Neural cell (in vitro differentiated cells): ENCODE data around the gene NGLY1. TPM values are rescaled to one million over a fixed set of nuclear protein-coding genes. Genes with fewer than 3 reads are reported as not detected.

ENCODE experiments used
- H2AFZ ChIP-seq: fragments of 200-600, 300-800 bp; sonication (generic), shearing (Covaris generic); 2 replicates; pipeline ENCODE4 v1.6.0; 2014; ENCODE audit warnings: low read depth, mild to moderate bottlenecking, antibody characterized with exemption, low read length, moderate library complexity
- H3F3A ChIP-seq: fragments of 200-600 bp; shearing (Covaris generic); 2 replicates; pipeline ENCODE4 v1.6.1; 2016; ENCODE audit warnings: mild to moderate bottlenecking, moderate library complexity, mixed read lengths, antibody characterized with exemption, low read length; ENCODE audit not compliant: insufficient read depth, poor library complexity, severe bottlenecking
- H3K27ac ChIP-seq: fragments of 200-600, 300-800 bp; sonication (generic), shearing (Covaris generic); 2 replicates; pipeline ENCODE4 v1.5.1; 2014; ENCODE audit warnings: mild to moderate bottlenecking, low read length, moderate library complexity
- H3K27me3 ChIP-seq: fragments of 300-800, 200-600 bp; sonication (generic), shearing (Covaris generic); 2 replicates; pipeline ENCODE4 v1.6.0; 2014; ENCODE audit warnings: mild to moderate bottlenecking, low read depth, low read length, moderate library complexity; ENCODE audit not compliant: insufficient read depth
- H3K36me3 ChIP-seq: fragments of 300-800, 200-600 bp; sonication (generic), shearing (Covaris generic); 2 replicates; pipeline ENCODE4 v1.5.1; 2014; ENCODE audit warnings: mild to moderate bottlenecking, antibody characterized with exemption, low read length, moderate library complexity; ENCODE audit not compliant: insufficient read depth
- H3K4me2 ChIP-seq: fragments of 300-800, 200-600 bp; sonication (generic), shearing (Covaris generic); 2 replicates; pipeline ENCODE4 v1.6.0; 2014; ENCODE audit warnings: mild to moderate bottlenecking, low read length
- H3K4me3 ChIP-seq: fragments of 300-800, 200-600 bp; sonication (generic), shearing (Covaris generic); 2 replicates; pipeline ENCODE4 v1.5.1; 2014; ENCODE audit warnings: mild to moderate bottlenecking, low read length, moderate library complexity
- H3K79me2 ChIP-seq: fragments of 200-600 bp; shearing (Covaris generic); replicated peaks from 2 replicates; pipeline ENCODE4 v1.6.0; 2014; ENCODE audit warnings: mild to moderate bottlenecking, low read length, moderate library complexity; ENCODE audit not compliant: insufficient read depth
- H3K9ac ChIP-seq: fragments of 300-800, 200-600 bp; sonication (generic), shearing (Covaris generic); 2 replicates; pipeline ENCODE4 v1.6.1; 2016; ENCODE audit warnings: mild to moderate bottlenecking, low read length, mixed read lengths
- H3K9me2 ChIP-seq: fragments of 200-600 bp; shearing (Covaris generic); 2 replicates; pipeline ENCODE4 v1.6.1; 2016; ENCODE audit warnings: mild to moderate bottlenecking, low read length, mixed read lengths; ENCODE audit not compliant: insufficient read depth
- H3K9me3 ChIP-seq: fragments of 200-600, 300-800 bp; sonication (generic), shearing (Covaris generic); 2 replicates; pipeline ENCODE4 v1.6.1; 2016; ENCODE audit warnings: mild to moderate bottlenecking, mixed run types, low read length, moderate library complexity, mixed read lengths
- H4K20me1 ChIP-seq: fragments of 200-600 bp; shearing (Covaris generic); 2 replicates; pipeline ENCODE4 v1.6.1; 2016; ENCODE audit warnings: mild to moderate bottlenecking, mixed run types; ENCODE audit not compliant: insufficient read depth
- CTCF ChIP-seq: fragments of 450-650 bp; IDR thresholded peaks from 2 replicates; pipeline ENCODE4 v1.5.1; 2014; ENCODE audit warnings: antibody characterized with exemption, mild to moderate bottlenecking, moderate library complexity; ENCODE audit not compliant: poor library complexity, severe bottlenecking
- EP300 ChIP-seq: fragments of 450-650 bp; conservative IDR thresholded peaks from 2 replicates; pipeline ENCODE4 v1.6.1; 2014; ENCODE audit warnings: antibody characterized with exemption, mild to moderate bottlenecking, moderate library complexity; ENCODE audit not compliant: poor library complexity, severe bottlenecking
- EZH2 ChIP-seq: fragments of 200-600, 300-800 bp; shearing (Covaris generic), sonication (generic); IDR thresholded peaks from 2 replicates; pipeline ENCODE4 v1.6.1; 2014; ENCODE audit warnings: antibody characterized with exemption, low read length, borderline replicate concordance, mild to moderate bottlenecking; ENCODE audit not compliant: insufficient read depth, poor library complexity, severe bottlenecking
- MXI1 ChIP-seq: fragments of 450-650 bp; conservative IDR thresholded peaks from 2 replicates; pipeline ENCODE4 v1.6.1; 2014; ENCODE audit warnings: antibody characterized with exemption, mild to moderate bottlenecking; ENCODE audit not compliant: poor library complexity, severe bottlenecking
- POLR2AphosphoS5 ChIP-seq: IDR thresholded peaks from 2 replicates; pipeline ENCODE4 v1.6.1; 2012
- RAD21 ChIP-seq: fragments of 450-650 bp; conservative IDR thresholded peaks from 2 replicates; pipeline ENCODE4 v1.6.1; 2014; ENCODE audit warnings: antibody characterized with exemption, mild to moderate bottlenecking, moderate library complexity
- SMC3 ChIP-seq: fragments of 450-650 bp; conservative IDR thresholded peaks from 2 replicates; pipeline ENCODE4 v1.6.1; 2014; ENCODE audit warnings: antibody characterized with exemption, mild to moderate bottlenecking, moderate library complexity; ENCODE audit not compliant: poor library complexity
- TAF1 ChIP-seq: IDR thresholded peaks from 2 replicates; pipeline ENCODE4 v1.6.1; 2012; ENCODE audit warnings: low read depth
- polyA plus RNA-seq: library from polyadenylated mRNA; depleted of rRNA; stranded (reverse); fragments of >200 nt; gene quantifications from 2 replicates; pipeline ENCODE4 v1.2.3, GENCODE V29; 2014
- TF ChIP-seq, protein P1 (sequence below): IDR thresholded peaks from 2 replicates; pipeline ENCODE4 v1.6.1; 2012; ENCODE audit warnings: borderline replicate concordance

NGLY1 gene
- polyA plus RNA-seq, 1 donor from 2014 or later = 22.0 TPM

- no peak overlapping the region for H3K27ac ChIP-seq
- no peak overlapping the region for H3K4me2 ChIP-seq
- H2AFZ ChIP-seq = no peak overlapping the region
- H3K9me2 ChIP-seq = no peaks in the 10 kb centered on the region
- H3K27me3 ChIP-seq = no peaks in the 10 kb centered on the region
- no peaks in the 10 kb centered on the region for H3K9me3 ChIP-seq
- H3K9ac ChIP-seq = no peak overlapping the region
- no peaks in the 10 kb centered on the region for H3K36me3 ChIP-seq
- H4K20me1 ChIP-seq = no peaks in the 10 kb centered on the region
- TF ChIP-seq POLR2AphosphoS5 = no peak
- no peak for TF ChIP-seq TAF1
- no peak for TF ChIP-seq CTCF
- no peak for TF ChIP-seq RAD21
- no peak for TF ChIP-seq SMC3
- TF ChIP-seq EZH2 = no peak
- no peak for TF ChIP-seq EP300
- no peaks in the 10 kb centered on the region for H3F3A ChIP-seq
- no peaks in the 10 kb centered on the region for H3K79me2 ChIP-seq
- no peak overlapping the region for H3K4me3 ChIP-seq
These were observed 95.5 kb downstream of the NGLY1 start for GRCh38 chr3:25687742-25688141.

- Histone ChIP-seq H3K9ac (no peak overlapping the region), H3F3A (no peaks in the 10 kb centered on the region), H3K36me3 (no peaks in the 10 kb centered on the region), H3K4me3 (no peak overlapping the region), H4K20me1 (no peaks in the 10 kb centered on the region), H3K27ac (no peak overlapping the region), H3K9me3 (no peaks in the 10 kb centered on the region), H2AFZ (no peak overlapping the region), H3K79me2 (no peaks in the 10 kb centered on the region), H3K9me2 (no peaks in the 10 kb centered on the region), H3K4me2 (no peak overlapping the region), H3K27me3 (no peaks in the 10 kb centered on the region)
- TF ChIP-seq, protein P1, sequence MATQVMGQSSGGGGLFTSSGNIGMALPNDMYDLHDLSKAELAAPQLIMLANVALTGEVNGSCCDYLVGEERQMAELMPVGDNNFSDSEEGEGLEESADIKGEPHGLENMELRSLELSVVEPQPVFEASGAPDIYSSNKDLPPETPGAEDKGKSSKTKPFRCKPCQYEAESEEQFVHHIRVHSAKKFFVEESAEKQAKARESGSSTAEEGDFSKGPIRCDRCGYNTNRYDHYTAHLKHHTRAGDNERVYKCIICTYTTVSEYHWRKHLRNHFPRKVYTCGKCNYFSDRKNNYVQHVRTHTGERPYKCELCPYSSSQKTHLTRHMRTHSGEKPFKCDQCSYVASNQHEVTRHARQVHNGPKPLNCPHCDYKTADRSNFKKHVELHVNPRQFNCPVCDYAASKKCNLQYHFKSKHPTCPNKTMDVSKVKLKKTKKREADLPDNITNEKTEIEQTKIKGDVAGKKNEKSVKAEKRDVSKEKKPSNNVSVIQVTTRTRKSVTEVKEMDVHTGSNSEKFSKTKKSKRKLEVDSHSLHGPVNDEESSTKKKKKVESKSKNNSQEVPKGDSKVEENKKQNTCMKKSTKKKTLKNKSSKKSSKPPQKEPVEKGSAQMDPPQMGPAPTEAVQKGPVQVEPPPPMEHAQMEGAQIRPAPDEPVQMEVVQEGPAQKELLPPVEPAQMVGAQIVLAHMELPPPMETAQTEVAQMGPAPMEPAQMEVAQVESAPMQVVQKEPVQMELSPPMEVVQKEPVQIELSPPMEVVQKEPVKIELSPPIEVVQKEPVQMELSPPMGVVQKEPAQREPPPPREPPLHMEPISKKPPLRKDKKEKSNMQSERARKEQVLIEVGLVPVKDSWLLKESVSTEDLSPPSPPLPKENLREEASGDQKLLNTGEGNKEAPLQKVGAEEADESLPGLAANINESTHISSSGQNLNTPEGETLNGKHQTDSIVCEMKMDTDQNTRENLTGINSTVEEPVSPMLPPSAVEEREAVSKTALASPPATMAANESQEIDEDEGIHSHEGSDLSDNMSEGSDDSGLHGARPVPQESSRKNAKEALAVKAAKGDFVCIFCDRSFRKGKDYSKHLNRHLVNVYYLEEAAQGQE = no peak
- TF ChIP-seq MXI1 = no peak
- TF ChIP-seq SMC3 = no peak
- TF ChIP-seq CTCF = no peak
- TF ChIP-seq EZH2 = no peak
- TF ChIP-seq EP300 = no peak
- no peak for TF ChIP-seq RAD21
- no peak for TF ChIP-seq POLR2AphosphoS5
- no peak for TF ChIP-seq TAF1
These were observed 96.5 kb downstream of the NGLY1 start for GRCh38 chr3:25686766-25687165.
